ENCODE results near the gene OXSR1. TPM values are rescaled to one million over a fixed set of nuclear protein-coding genes. Genes with fewer than 3 reads are reported as not detected.

Gene OXSR1
- total and polyA plus RNA-seq, 8 donors, result 7.0 to 49.9 (median 19.8) TPM

DNA sequence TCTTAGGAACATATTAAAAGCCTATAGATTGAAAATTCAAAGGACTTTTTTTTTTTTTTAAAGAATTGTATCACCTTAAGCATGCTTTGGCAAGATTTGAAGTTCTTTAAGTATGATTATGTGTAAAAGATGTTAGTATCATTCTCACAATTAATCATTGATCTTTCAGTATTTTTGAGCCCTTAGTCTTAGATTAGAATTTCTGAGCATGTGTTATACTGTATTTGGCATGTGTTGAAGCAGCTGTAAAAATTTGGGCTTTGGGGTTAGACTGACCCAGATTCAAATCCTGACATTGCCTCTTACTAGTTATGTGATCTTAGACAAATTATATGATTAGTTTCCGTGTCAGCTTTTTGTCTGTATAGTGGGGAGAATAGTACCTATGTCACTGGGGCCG, 6.3 kb downstream of the OXSR1 start:
- intact Hi-C loops (cut with DNase I; ENCODE audit: low total_unique reads), result no loop called here
- WGBS, 5 donors, result 78 to 90% (median 83%) methylated on average over 2 of the region's 2 CpGs

DNA sequence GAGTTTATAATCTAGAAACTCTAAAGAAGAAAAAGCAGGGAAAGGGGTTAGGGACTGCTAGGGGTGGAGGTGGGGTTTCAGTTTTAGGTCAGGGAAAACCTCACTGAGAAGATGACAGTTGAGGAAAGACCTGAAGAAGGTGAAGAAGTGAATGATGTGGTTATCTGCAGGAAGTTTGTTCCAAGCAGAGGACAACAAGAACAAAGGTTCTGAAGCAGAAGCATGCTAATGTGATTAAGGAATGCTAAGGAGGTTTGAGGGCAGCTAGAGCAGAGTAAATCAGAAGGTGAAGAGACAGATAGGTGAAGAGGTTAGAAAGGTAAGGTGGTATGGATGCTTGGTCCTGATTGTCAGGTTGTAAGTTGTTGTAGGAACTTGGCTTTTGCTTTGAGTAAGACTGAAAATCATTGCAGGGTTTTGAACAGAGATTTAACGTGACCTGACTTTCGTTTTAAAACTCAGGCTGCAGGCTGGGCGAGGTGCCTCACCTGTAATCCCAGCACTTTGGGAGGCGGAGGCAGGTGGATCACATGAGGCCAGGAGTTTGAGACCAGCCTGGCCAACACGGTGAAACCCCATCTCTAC, 8.6 kb downstream of the OXSR1 start:
- Histone ChIP-seq H3K36me3 (peaks cover 0 to 6% (median under 1%) of the 10 kb centered on the region in 4 donors), H3K4me1 (peaks cover 0 to 71% (median 26%) of the 10 kb centered on the region in 4 donors), H3K27ac (no peak overlapping the region), H3K9me3 (no peaks in the 10 kb centered on the region), H3K4me3 (no peak overlapping the region), H3K27me3 (no peaks in the 10 kb centered on the region)
- TF ChIP-seq EP300 (IDR thresholded peaks at IDR 0.05) (no peak), POLR2A (IDR thresholded peaks at IDR 0.05) (no peak), POLR2AphosphoS5 (IDR thresholded peaks at IDR 0.05) (no peak)
- TF ChIP-seq, protein P1, sequence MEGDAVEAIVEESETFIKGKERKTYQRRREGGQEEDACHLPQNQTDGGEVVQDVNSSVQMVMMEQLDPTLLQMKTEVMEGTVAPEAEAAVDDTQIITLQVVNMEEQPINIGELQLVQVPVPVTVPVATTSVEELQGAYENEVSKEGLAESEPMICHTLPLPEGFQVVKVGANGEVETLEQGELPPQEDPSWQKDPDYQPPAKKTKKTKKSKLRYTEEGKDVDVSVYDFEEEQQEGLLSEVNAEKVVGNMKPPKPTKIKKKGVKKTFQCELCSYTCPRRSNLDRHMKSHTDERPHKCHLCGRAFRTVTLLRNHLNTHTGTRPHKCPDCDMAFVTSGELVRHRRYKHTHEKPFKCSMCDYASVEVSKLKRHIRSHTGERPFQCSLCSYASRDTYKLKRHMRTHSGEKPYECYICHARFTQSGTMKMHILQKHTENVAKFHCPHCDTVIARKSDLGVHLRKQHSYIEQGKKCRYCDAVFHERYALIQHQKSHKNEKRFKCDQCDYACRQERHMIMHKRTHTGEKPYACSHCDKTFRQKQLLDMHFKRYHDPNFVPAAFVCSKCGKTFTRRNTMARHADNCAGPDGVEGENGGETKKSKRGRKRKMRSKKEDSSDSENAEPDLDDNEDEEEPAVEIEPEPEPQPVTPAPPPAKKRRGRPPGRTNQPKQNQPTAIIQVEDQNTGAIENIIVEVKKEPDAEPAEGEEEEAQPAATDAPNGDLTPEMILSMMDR (IDR thresholded peaks at IDR 0.05), result no peak
- WGBS, 5 donors, result 70 to 84% (median 79%) methylated on average over 5 of the region's 5 CpGs
- DNase-seq, result no peak
- intact Hi-C loops (cut with DNase I; ENCODE audit: low total_unique reads), result no loop called here

More for the DNA sequence above, 6.3 kb downstream of the OXSR1 start:
- H3K27ac ChIP-seq, result no peak overlapping the region
- H3K36me3 ChIP-seq, result no peaks in the 10 kb centered on the region
- no peaks in the 10 kb centered on the region for H3K9me3 ChIP-seq
- TF ChIP-seq POLR2AphosphoS5 (IDR thresholded peaks at IDR 0.05), result no peak
- TF ChIP-seq POLR2A (IDR thresholded peaks at IDR 0.05), result no peak
- TF ChIP-seq, protein P1 (IDR thresholded peaks at IDR 0.05), result no peak
- no peak for TF ChIP-seq EP300 (IDR thresholded peaks at IDR 0.05)
- H3K4me1 ChIP-seq, result peaks cover 15 to 81% (median 33%) of the 10 kb centered on the region in 4 donors
- H3K27me3 ChIP-seq, result no peaks in the 10 kb centered on the region
- DNase-seq, result no peak
- no peak overlapping the region for H3K4me3 ChIP-seq

DNA sequence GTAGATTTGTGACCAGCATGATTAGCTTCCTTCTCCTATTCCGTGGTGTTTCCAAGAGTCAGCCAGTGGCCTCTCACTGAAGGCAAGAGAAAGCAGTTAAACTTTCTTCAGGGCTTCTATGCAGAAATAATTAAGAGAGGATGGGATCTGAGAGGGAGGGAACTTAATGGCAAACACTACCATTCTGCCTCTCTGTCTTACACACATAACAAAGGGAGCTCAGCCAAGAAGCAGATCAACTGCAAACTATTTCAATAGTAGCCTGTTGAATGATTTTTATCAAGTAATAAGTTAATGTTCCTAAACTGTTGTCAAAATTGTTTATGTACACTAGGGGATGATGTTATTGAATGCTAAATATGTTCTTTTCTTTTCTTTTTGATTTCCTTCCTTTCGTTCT, 11.8 kb downstream of the OXSR1 start:
- Histone ChIP-seq H3K27me3 (no peaks in the 10 kb centered on the region), H3K36me3 (peaks cover 0 to 6% (median 2%) of the 10 kb centered on the region in 4 donors), H3K4me1 (peaks cover 0 to 53% (median 24%) of the 10 kb centered on the region in 4 donors), H3K27ac (no peak overlapping the region), H3K9me3 (no peaks in the 10 kb centered on the region), H3K4me3 (no peak overlapping the region)
- intact Hi-C loops (cut with DNase I; ENCODE audit: low total_unique reads), result no loop called here
- 41 to 57% (median 49%) methylated on average over 2 of the region's 2 CpGs for WGBS, 5 donors
- TF ChIP-seq POLR2AphosphoS5 (IDR thresholded peaks at IDR 0.05) (no peak), POLR2A (IDR thresholded peaks at IDR 0.05) (no peak), EP300 (IDR thresholded peaks at IDR 0.05) (no peak)
- TF ChIP-seq, protein P1 (IDR thresholded peaks at IDR 0.05), result no peak
- no peak for DNase-seq

DNA sequence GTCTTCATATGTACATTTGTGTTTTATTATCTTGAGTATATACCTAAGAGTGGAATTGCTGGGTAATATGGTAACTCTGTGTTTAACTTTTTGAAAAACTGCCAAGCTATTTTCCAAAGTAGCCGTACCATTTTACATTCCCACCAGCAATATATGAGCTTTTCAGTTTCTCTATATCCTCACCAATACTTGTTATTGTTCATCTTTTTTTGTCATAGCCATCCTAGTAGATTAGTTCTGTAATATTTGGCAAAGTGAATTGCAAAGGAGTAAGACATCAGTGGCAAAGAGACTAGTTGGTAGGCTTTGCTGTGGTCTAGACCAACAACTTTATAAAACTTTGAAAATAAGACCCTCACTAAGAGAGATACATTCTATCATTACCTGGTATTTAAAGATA, 21.4 kb downstream of the OXSR1 start:
- Histone ChIP-seq H3K4me1 (peaks cover 0 to 25% (median 15%) of the 10 kb centered on the region in 4 donors), H3K4me3 (no peak overlapping the region), H3K27ac (no peak overlapping the region), H3K27me3 (no peaks in the 10 kb centered on the region), H3K9me3 (no peaks in the 10 kb centered on the region), H3K36me3 (peaks cover 9 to 34% (median 32%) of the 10 kb centered on the region in 4 donors)
- no peak for DNase-seq
- intact Hi-C loops (cut with DNase I; ENCODE audit: low total_unique reads), result no loop called here
- TF ChIP-seq, protein P1 (IDR thresholded peaks at IDR 0.05), result no peak
- 93 to 98% (median 97%) methylated on average over 1 of the region's 1 CpG for WGBS, 5 donors

Data from stomach (tissue), 9 donors.